Uterus (tissue), 4 donors: ENCODE data around the gene PSG5. TPM values are rescaled to one million over a fixed set of nuclear protein-coding genes. Genes with fewer than 3 reads are reported as not detected.
"Not testable (repeated sequence)": the region's sequence is repeated elsewhere in the genome, so short reads cannot be mapped to it uniquely, and the experiment has no call there.

Source experiments
- DNase-seq, 2 donors: peaks; one replicate each; pipeline ENCODE4 v3.0.0-alpha.2; 2019 to 2020
- H3K27ac ChIP-seq, 2 donors: fragments of 200-600 bp; sonication (generic); 1 replicate in 1 of 2; 2 replicates in 1 of 2; pipeline ENCODE4 v1.5.1; 2016 to 2018
- H3K27me3 ChIP-seq, 2 donors: fragments of 200-600 bp; sonication (generic); one replicate each; pipeline ENCODE4 v1.5.1; 2018 to 2019; ENCODE audit warnings: control low read depth in 1 of 2
- H3K36me3 ChIP-seq, 2 donors: fragments of 200-600 bp; sonication (generic); one replicate each; pipeline ENCODE4 v1.5.1; 2019; ENCODE audit warnings: control low read depth in 1 of 2
- H3K4me1 ChIP-seq, 2 donors: fragments of 200-600 bp; sonication (generic); one replicate each; pipeline ENCODE4 v1.5.1; 2018 to 2019; ENCODE audit warnings: control low read depth in 1 of 2
- H3K4me3 ChIP-seq, 2 donors: fragments of 200-600 bp; sonication (generic); 1 replicate in 1 of 2; 2 replicates in 1 of 2; pipeline ENCODE4 v1.5.1; 2018 to 2019; ENCODE audit warnings: mild to moderate bottlenecking in 1 of 2
- H3K9me3 ChIP-seq, 2 donors: fragments of 200-600 bp; sonication (generic); one replicate each; pipeline ENCODE4 v1.5.1; 2019; ENCODE audit warnings: control low read depth in 1 of 2
- CTCF ChIP-seq, 4 experiments: fragments of 200-600 bp in 2 of 4; fragments of 450-650 bp in 2 of 4; sonication (generic) in 2 of 4; IDR thresholded peaks; one replicate each; pipeline ENCODE4 v1.5.1; 2016 to 2019; ENCODE audit warnings: antibody characterized with exemption in 4 of 4, mild to moderate bottlenecking in 2 of 4, moderate library complexity in 1 of 4
- POLR2A ChIP-seq, 2 donors: fragments of 450-650 bp; IDR thresholded peaks; one replicate each; pipeline ENCODE4 v1.6.1; 2016; ENCODE audit warnings: antibody characterized with exemption in 2 of 2, mild to moderate bottlenecking in 1 of 2, moderate library complexity in 1 of 2
- intact Hi-C: fragments of 100-400 bp; cut with DNase I; formaldehyde crosslinking; loops from one replicate; pipeline ENCODE4 v1.15.1; 2023; ENCODE audit warnings: low total_unique reads
- total RNA-seq, 4 donors: library from RNA; depleted of rRNA in 3 of 4; stranded (reverse); fragments of >200 nt in 3 of 4; gene quantifications; one replicate each; pipeline versions ENCODE4 v1.1.0 to v1.2.4, GENCODE V29; 2014 to 2023
- donor health status: DM: yes; HTN: yes; CAD: no.

Gene PSG5
- total RNA-seq, 4 donors from 2014 or later = not detected

GRCh38 chr19:43148233-43148632, 38.1 kb downstream of the PSG5 start:
- intact Hi-C loops = no loop called here
- H3K9me3 ChIP-seq = no peaks in the 10 kb centered on the region
- no peak overlapping the region for H3K27ac ChIP-seq
- H3K4me1 ChIP-seq = no peaks in the 10 kb centered on the region
- H3K27me3 ChIP-seq = no peaks in the 10 kb centered on the region
- DNase-seq = no peak
- H3K4me3 ChIP-seq = no peak overlapping the region
- H3K36me3 ChIP-seq = no peaks in the 10 kb centered on the region
- TF ChIP-seq POLR2A (IDR thresholded peaks at IDR 0.05) = no peak
- no peak for TF ChIP-seq CTCF (IDR thresholded peaks at IDR 0.05)

- H3K4me3 ChIP-seq, H3K27ac ChIP-seq, H3K4me1 ChIP-seq, H3K9me3 ChIP-seq, H3K27me3 ChIP-seq, intact Hi-C loops, DNase-seq, H3K36me3 ChIP-seq: not testable (repeated sequence)
Observed at GRCh38 chr19:43141763-43142162, 44.6 kb downstream of the PSG5 start.

- no peaks in the 10 kb centered on the region for H3K9me3 ChIP-seq
- no peaks in the 10 kb centered on the region for H3K27me3 ChIP-seq
- H3K27ac ChIP-seq = no peak overlapping the region
- intact Hi-C loops = no loop called here
- TF ChIP-seq POLR2A (IDR thresholded peaks at IDR 0.05) (no peak), CTCF (IDR thresholded peaks at IDR 0.05) (no peak)
- H3K36me3 ChIP-seq = no peaks in the 10 kb centered on the region
- H3K4me3 ChIP-seq = no peak overlapping the region
- no peak for DNase-seq
- no peaks in the 10 kb centered on the region for H3K4me1 ChIP-seq
Observed at GRCh38 chr19:43132696-43133095, 53.6 kb downstream of the PSG5 start.

- H3K27me3 ChIP-seq, H3K4me3 ChIP-seq, H3K36me3 ChIP-seq, H3K4me1 ChIP-seq, intact Hi-C loops, H3K9me3 ChIP-seq, DNase-seq, H3K27ac ChIP-seq: not testable (repeated sequence)
Observed at GRCh38 chr19:43131281-43131842, 55.0 kb downstream of the PSG5 start.

GRCh38 chr19:43129197-43129596, 57.1 kb downstream of the PSG5 start:
- H3K27ac ChIP-seq, H3K4me1 ChIP-seq: not testable (repeated sequence)

GRCh38 chr19:43127336-43127735, 59.0 kb downstream of the PSG5 start:
- intact Hi-C loops, H3K9me3 ChIP-seq, H3K27ac ChIP-seq, H3K4me1 ChIP-seq, DNase-seq, H3K27me3 ChIP-seq, H3K36me3 ChIP-seq, H3K4me3 ChIP-seq: not testable (repeated sequence)

More at GRCh38 chr19:43129197-43129596, 57.1 kb downstream of the PSG5 start:
- H3K4me3 ChIP-seq, DNase-seq, H3K36me3 ChIP-seq, H3K27me3 ChIP-seq, H3K9me3 ChIP-seq, intact Hi-C loops: not testable (repeated sequence)

- intact Hi-C loops = no loop called here
- no peak for DNase-seq
- Histone ChIP-seq H3K36me3 (no peaks in the 10 kb centered on the region), H3K4me1 (no peaks in the 10 kb centered on the region), H3K27ac (no peak overlapping the region), H3K9me3 (no peaks in the 10 kb centered on the region), H3K4me3 (no peak overlapping the region), H3K27me3 (no peaks in the 10 kb centered on the region)
- TF ChIP-seq POLR2A (IDR thresholded peaks at IDR 0.05) (no peak), CTCF (IDR thresholded peaks at IDR 0.05) (no peak)
Observed at GRCh38 chr19:43126720-43127119, 59.6 kb downstream of the PSG5 start.
